Measurements from ENCODE around the gene SOX18. TPM values are rescaled to one million over a fixed set of nuclear protein-coding genes. Genes with fewer than 3 reads are reported as not detected.

SOX18 gene
- total and polyA plus RNA-seq, 2 of the 13 experiments (the other 11 are each of a cell fraction or from before 2014, with no cell fraction given), result 1.6 to 1.9 TPM

DNA sequence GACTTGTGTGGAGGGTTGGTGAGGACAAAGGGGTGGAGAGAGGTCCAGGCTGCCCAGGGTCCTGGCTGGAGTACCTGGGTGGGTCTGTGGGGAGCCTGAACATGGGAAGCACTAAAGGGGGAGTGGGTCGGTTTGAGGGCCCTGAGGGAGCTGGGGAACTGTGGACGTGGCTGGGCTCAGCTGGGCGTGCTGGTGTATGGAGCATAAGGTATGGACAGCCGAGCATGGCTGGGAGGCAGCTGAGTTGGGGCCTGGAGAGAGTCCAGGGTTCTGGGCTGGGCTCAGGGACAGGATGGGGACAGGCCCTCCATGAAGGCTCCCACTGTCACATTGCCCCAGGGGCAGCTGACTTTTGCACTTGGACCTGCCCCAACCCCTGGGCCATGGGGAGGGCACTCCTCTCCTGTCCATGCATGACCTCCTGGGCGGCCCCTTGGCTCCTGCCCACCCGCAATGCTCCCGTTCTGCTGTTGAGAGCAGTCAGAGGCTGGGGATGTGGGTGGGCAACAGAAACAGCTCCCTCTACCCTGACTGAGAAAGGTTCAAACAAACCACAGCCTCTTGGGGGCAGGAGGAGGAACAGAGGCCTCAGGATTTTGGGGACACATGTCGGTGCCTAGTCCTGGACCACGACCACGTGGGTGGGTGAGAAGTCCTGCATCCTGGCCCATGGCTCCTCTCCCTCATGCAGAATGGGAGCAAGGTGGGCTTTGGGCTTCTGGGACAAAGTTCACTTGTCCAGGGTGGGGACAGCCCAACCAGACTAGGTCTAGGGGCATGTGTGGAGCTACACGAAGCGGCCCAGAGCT lies 9.0 kb downstream of the SOX18 start (continued):
- TF ChIP-seq ZNF274 (CRISPR knock-in tag; IDR thresholded peaks at IDR 0.05) (no peak), ZNF746 (CRISPR knock-in tag; IDR thresholded peaks at IDR 0.05) (0 out of 2 replicates have a peak, but pooled peaks have one; percentile 31), POLR2AphosphoS2 (IDR thresholded peaks at IDR 0.05; ENCODE audit: low read depth, low read length) (no peak), CENPT (CRISPR knock-in tag; IDR thresholded peaks at IDR 0.05; ENCODE audit: low read depth) (0 out of 2 replicates have a peak, but pooled peaks have one; percentile 27), NFKB2 (CRISPR knock-in tag; IDR thresholded peaks at IDR 0.05; ENCODE audit: borderline replicate concordance) (peak; percentile 61; the same call in 1 of the 2 replicates), ZC3H13 (CRISPR knock-in tag; IDR thresholded peaks at IDR 0.05) (peak; percentile 82; the same call in 1 of the 2 replicates), ZFYVE20 (CRISPR knock-in tag; IDR thresholded peaks at IDR 0.05; ENCODE audit: borderline replicate concordance, low read depth) (peak; percentile 15; the same call in 1 of the 2 replicates), RERE (CRISPR knock-in tag; IDR thresholded peaks at IDR 0.05; ENCODE audit: low read depth) (0 out of 2 replicates have a peak, but pooled peaks have one; percentile 9), FOSL2 (CRISPR knock-in tag; IDR thresholded peaks at IDR 0.05) (0 out of 2 replicates have a peak, but pooled peaks have one; percentile 20), ZFX (CRISPR knock-in tag; IDR thresholded peaks at IDR 0.05; ENCODE audit: low read depth) (0 out of 2 replicates have a peak, but pooled peaks have one; percentile 3), NCOA2 (CRISPR knock-in tag; IDR thresholded peaks at IDR 0.05) (peak; percentile 29; the same call in 1 of the 2 replicates), CCDC6 (CRISPR knock-in tag; IDR thresholded peaks at IDR 0.05) (no peak), ZNF430 (CRISPR knock-in tag; IDR thresholded peaks at IDR 0.05) (0 out of 2 replicates have a peak, but pooled peaks have one; percentile 5), TFAP4 (IDR thresholded peaks at IDR 0.05; ENCODE audit: borderline replicate concordance, low read depth) (peak; percentile 72; the same call in 1 of the 2 replicates), ZNF850 (CRISPR knock-in tag; conservative IDR thresholded peaks at IDR 0.05) (no peak), GZF1 (CRISPR knock-in tag; IDR thresholded peaks at IDR 0.05) (no peak), HNRNPK (IDR thresholded peaks at IDR 0.05; ENCODE audit: low read depth, low read length, poor library complexity, severe bottlenecking) (no peak), RXRB (CRISPR knock-in tag; IDR thresholded peaks at IDR 0.05; ENCODE audit: borderline replicate concordance) (peak; percentile 15; the same call in 1 of the 2 replicates)
- TF ChIP-seq, protein P1, sequence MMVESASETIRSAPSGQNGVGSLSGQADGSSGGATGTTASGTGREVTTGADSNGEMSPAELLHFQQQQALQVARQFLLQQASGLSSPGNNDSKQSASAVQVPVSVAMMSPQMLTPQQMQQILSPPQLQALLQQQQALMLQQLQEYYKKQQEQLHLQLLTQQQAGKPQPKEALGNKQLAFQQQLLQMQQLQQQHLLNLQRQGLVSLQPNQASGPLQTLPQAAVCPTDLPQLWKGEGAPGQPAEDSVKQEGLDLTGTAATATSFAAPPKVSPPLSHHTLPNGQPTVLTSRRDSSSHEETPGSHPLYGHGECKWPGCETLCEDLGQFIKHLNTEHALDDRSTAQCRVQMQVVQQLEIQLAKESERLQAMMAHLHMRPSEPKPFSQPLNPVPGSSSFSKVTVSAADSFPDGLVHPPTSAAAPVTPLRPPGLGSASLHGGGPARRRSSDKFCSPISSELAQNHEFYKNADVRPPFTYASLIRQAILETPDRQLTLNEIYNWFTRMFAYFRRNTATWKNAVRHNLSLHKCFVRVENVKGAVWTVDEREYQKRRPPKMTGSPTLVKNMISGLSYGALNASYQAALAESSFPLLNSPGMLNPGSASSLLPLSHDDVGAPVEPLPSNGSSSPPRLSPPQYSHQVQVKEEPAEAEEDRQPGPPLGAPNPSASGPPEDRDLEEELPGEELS (CRISPR knock-in tag; IDR thresholded peaks at IDR 0.05), result peak; percentile 46
- TF ChIP-seq, protein P2, sequence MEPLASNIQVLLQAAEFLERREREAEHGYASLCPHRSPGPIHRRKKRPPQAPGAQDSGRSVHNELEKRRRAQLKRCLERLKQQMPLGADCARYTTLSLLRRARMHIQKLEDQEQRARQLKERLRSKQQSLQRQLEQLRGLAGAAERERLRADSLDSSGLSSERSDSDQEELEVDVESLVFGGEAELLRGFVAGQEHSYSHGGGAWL (CRISPR knock-in tag; IDR thresholded peaks at IDR 0.05), result no peak

Data from HepG2 (cell line).